ENCODE data around the gene PPA1.
"Not testable (repeated sequence)": the region's sequence is repeated elsewhere in the genome, so short reads cannot be mapped to it uniquely, and the experiment has no call there.

PPA1 gene

DNA sequence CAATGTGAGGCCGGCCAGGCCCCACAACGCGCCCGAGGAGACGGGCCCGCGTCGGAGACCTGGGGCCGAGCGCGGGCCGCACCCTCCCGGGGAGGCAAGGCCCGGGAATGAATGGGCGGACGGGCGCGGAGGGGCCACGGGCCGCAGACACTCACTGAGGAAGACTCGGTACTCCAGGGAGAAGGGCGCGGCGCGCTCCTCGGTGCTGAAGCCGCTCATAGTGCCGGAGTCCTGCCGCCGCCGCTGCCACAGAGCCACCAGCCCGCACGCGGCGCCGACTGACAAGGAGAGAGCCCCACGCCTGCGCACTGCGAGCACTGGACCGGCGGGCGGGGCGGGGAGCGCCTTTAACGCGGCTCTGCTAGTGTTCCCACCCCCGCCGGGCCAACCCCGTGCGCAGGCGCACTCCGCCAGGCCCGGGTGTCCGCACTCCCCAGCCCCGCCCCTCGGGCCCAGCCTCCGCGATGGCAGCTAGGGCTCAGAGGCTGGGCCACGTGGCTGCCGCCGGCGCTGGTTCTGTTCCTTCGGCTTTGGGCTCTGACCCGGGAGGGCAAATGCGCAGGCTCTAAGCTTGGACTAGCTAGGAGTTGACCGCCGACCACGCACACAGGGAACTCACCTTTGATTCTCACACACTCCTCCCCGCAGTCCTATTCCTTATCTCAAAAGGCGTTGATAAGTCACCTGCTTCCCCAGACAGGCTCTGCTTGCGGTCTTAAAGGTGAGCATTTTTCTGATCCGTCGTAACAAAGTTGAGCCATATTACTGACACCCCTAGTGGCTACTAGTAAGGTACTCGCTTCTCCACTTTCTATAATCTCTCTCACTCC is at the start of gene PPA1:
PPA1 (minus strand) TSS at position 321 of the 830 bp plus-strand sequence; CDS start at position 219, 102 bp downstream.
- DNase-seq: peak; percentile 99

GRCh38 chr10:70281609-70282008 is 48.4 kb upstream of the PPA1 start:
- DNase-seq: no peak

DNA sequence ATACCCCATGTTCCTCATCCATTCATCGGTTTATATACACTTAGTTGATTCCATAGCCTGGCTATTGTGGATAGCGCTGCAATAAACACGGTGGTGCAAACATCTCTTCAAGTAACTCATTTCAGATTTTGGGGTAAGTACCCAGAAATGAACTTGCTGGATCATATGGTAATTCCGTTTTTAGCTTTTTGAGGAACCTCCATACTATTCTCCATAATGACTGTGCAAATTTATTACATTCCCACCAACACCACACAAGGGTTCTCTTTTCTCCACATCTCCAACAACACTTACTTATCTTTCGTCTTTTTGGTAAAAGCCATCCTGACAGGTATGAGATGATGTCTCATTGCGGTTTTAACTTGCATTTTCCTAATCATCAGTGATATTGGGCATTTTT is 46.9 kb upstream of the PPA1 start:
- DNase-seq: no peak

GRCh38 chr10:70277396-70278030 is 44.3 kb upstream of the PPA1 start:
- DNase-seq: no peak

DNA sequence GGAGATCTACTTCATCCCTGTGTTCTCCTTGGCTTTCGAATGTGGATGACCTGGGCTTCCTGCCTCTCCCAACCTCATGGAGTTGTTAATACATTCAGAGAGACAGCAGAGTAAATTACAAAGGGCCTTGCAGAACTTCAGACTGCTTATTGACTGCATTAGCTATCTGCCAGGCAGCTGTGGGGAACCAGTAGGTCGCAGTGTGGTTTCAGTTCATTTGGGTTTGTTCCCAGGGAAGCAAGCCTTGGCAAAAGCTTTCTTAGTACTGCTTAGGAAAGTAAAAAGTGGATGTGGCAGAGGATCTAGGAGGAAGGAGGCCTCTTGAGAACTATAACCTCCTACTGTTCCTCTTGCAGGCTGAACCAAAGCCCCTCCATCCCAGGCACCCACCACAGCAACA is 41.4 kb upstream of the PPA1 start:
- DNase-seq: no peak

GRCh38 chr10:70272925-70273316 is 39.7 kb upstream of the PPA1 start:
- no peak for DNase-seq

- no peak for DNase-seq
These were observed 39.0 kb upstream of the PPA1 start for GRCh38 chr10:70271996-70272924.

DNA sequence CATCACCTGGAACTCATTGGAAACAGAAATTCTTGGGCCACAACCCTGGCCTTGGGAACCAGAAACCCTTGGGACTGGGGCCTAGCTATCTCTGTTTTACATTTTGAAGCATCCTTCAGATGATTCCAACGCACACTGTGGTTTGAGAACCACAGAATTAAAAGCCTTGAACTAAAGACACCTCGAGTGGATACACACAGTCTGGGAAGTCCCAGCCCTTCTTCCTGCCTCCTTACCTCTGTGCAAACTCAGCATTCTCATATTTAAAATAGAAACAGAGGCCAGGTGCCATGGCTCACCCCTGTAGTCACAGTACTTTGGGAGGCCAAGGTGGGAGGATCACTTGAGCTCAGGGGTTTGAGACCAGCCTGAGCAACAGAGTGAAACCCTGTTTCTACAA is 37.7 kb upstream of the PPA1 start:
- no peak for DNase-seq

GRCh38 chr10:70269741-70270140 is 36.5 kb upstream of the PPA1 start:
- no peak for DNase-seq

GRCh38 chr10:70268376-70268775 is 35.1 kb upstream of the PPA1 start:
- no peak for DNase-seq

GRCh38 chr10:70267161-70267933 is 34.1 kb upstream of the PPA1 start:
- no peak for DNase-seq

DNA sequence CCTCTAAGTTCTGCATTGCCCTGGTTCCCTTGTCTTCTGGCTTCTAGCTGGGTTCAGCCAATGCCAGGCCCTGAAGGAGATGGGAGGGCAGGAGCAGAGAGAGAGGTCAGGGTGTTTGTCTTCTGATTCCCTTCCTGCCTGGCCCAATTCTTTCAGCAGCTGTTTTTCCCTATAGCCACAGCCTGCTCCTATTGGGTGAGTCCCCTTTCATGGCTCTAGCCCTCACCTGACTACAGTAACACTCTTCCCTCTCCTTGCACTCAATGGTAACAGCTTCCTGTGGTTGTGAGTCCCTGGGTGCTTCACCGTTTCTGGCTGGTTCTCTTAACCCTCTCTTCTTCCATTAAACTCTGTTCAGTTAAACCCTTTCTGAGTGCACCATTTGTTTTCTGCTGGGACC is 33.5 kb upstream of the PPA1 start:
- no peak for DNase-seq

DNA sequence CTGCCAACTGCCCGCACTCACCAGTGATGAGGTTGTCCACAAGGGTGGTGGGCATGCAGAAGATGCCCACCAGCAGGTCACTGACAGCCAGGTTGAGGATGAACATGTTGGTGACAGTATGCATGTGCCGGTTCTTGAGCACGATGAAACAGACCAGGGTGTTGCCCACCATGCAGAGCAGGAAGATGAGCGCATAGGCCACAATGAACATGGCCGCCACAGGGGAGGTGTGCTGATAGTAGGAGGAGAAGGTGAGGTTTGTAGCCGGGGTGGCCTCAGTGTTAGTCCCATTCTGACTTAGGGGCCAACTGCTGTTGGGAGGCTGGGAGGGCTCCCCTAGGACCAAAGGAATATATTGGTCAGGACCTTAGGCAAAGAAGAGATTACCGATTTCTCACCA is 32.8 kb upstream of the PPA1 start:
- no peak for DNase-seq

GRCh38 chr10:70265032-70265689 is 31.9 kb upstream of the PPA1 start:
- no peak for DNase-seq

GRCh38 chr10:70260734-70261133 is 27.5 kb upstream of the PPA1 start:
- no peak for DNase-seq

DNA sequence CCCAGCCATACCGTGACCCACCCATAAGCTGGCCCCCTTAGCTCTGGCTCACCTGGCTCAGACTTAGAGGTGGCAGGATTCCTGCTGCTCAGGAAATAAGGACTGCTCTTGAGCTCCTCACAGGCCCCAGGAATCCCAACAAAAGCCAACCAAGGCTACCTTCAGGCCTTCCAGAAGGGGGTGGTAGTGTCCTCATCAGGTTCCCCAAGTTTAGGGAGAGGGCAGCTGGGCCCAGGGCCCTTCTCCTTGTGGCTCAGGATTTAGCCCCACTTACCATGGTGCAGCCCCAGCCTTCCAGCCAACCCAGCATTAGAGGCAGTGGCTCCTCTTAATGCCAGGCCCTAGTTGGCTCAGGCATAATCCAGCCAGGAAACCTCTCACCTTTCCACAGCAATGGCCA is 27.0 kb upstream of the PPA1 start:
- no peak for DNase-seq

DNA sequence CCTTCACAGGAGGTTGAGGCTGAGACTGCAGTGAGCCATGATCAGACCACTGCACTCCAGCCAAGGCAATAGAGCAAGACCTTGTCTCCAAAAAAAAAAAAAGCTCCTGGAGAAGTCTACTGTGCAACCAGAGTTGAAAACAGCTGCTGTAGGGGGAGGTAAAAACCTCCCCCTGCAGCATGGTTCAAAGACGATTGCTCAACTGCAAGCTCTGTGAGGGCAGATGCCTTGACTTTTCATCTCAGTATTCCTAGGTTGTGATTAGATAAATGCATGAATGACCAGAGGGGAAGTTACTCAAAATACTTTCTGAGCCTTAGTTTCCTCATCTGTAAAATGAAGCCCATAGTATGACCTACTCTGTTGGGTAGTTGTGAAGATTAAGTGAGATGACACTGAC is 25.0 kb upstream of the PPA1 start:
- no peak for DNase-seq

DNA sequence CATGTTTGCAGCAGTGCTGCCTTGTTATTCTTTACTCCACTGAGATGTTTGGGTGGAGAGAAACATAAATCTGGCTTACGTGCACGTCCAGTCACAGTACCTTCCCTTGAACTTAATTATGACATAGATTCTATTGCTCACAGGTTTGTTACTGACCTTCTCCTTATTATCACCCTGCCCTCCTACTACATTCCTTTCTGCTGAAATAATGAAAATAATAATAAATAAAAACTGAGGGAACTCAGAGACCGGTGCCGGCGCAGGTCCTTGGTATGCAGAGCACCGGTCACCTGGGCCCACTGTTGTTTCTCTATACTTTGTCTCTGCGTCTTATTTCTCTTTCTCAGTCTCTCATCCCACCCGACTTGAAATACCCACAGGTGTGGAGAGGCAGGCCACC is 24.6 kb upstream of the PPA1 start:
- DNase-seq: not testable (repeated sequence)

GRCh38 chr10:70256463-70256862 is 23.2 kb upstream of the PPA1 start:
- no peak for DNase-seq

GRCh38 chr10:70255329-70256299 is 22.4 kb upstream of the PPA1 start:
- DNase-seq: peak in 1 of 2 donors; percentile 6

Data from activated CD4-positive, alpha-beta T cell treated with anti-CD3 and anti-CD28 coated beads for 4 hours (primary cell).